Skin epidermis (tissue), 12 donors: ENCODE measurements around the gene UGT2A2.

Experiments
- H3K27ac ChIP-seq, 21 experiments: fragments of 200-600 bp; sonication (generic) in 11 of 21; one replicate each; pipeline ENCODE4 v1.5.0; 2020; ENCODE audit warnings: mild to moderate bottlenecking in 3 of 21, inconsistent platforms in 2 of 21, moderate library complexity in 2 of 21
- H3K4me3 ChIP-seq, 7 experiments: fragments of 200-600 bp; sonication (generic) in 2 of 7; one replicate each; pipeline ENCODE4 v1.5.0; 2020; ENCODE audit warnings: inconsistent platforms in 2 of 7, mild to moderate bottlenecking in 2 of 7, moderate library complexity in 1 of 7

UGT2A2 gene

DNA sequence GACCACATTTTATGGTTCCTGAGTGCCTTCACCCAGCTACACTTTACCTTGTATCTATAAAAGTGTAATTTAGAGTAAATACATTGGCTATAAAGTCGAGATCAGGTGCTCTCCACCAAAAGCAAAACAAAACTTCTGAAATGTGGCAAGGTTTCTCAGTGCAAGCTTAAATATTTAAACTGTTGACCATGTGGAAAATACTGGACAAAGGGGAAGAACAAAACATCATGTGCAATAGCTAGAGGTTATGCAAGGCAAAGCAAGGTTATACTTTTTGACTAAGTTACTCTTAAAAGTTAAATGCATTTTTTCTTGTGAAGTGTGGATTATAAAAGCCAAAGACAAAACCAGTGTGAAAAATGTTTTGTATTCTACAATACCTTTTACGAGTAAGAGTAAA lies 55.9 kb downstream of the UGT2A2 start:
- Histone ChIP-seq H3K4me3 (no peak overlapping the region), H3K27ac (no peak overlapping the region)

DNA sequence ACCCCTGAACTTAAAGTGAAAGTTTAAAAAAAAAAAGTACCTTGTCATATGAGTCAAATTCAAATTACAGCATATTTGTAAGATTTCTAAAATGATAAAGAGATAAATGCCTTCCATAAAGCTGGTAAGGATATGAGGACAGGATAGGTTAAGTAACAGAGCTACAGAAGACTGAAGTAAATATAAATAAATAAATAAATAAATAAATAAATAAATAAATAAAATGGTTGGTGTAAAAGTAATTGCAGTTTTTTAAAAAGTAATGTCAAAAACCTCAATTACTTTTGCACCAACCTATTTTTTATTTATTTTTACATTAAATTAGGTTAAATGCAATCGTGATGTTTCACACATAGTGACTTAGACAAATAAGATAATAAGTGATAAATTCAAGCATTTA lies 62.2 kb downstream of the UGT2A2 start:
- Histone ChIP-seq H3K27ac (no peak overlapping the region), H3K4me3 (no peak overlapping the region)

DNA sequence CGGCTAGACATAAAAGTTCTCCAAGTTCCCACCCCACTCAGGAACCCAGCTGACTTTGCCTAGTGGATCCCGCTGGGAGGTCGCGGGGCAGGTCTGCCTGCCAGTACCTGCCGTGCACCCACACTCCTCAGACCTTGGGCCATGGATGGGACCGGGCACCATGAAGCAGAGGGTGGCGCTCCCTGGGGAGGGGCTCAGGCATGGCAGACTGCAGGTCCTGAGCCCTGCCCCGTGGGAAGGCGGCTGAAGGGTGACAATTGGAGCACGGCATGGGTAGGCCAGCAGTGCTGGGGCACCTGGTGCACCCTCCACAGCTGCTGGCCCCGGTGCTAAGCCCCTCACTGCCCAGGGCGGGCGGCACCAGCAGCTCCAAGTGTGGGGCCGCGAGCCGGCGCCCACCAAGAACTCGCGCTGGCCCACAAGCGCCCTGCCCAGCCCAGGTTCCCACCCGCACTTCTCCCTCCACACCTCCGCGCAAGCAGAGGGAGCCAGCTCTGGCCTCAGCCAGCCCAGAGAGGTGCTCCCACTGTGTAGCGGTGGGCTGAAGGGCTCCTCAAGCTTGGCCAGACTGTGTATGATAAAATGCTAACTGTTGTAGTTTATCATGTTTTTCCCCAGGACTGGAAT lies 63.1 kb downstream of the UGT2A2 start:
- no peak overlapping the region for H3K4me3 ChIP-seq
- no peak overlapping the region for H3K27ac ChIP-seq

DNA sequence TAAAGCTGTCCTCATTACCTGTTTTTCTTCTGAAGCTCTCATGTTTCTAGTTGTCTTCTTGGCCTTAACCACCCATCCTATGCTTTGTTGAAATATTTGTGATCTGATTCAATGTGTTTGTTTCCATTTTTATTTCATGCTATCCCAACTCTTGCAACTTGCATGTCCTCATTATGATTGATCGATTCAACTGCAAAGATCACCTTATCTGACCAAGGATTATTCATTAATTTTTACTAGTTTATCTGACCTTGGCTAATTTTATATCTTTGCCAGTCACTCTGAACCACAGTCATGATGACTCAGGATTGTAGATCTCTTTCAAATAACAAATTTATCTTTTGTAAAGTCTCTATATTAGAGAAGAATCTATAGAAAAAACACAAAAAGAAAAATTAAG lies 70.7 kb downstream of the UGT2A2 start:
- H3K4me3 ChIP-seq = no peak overlapping the region
- no peak overlapping the region for H3K27ac ChIP-seq

DNA sequence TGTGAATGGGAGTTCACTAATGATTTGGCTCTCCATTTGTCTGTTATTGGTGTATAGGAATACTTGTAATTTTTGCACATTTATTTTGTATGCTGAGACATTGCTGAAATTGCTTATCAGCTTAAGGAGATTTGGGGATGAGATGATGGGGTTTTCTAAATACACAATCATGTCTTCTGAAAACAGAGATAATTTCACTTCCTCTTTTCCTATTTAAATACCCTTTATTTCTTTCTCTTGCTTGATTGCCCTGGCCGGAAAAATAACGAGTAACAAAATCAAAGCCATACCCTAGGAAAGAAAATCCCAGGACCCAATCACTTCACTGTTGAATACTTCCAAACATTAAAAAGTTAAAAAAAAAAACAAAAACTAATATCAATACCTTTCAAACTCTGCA lies 76.0 kb downstream of the UGT2A2 start:
- H3K27ac ChIP-seq = no peak overlapping the region
- no peak overlapping the region for H3K4me3 ChIP-seq

DNA sequence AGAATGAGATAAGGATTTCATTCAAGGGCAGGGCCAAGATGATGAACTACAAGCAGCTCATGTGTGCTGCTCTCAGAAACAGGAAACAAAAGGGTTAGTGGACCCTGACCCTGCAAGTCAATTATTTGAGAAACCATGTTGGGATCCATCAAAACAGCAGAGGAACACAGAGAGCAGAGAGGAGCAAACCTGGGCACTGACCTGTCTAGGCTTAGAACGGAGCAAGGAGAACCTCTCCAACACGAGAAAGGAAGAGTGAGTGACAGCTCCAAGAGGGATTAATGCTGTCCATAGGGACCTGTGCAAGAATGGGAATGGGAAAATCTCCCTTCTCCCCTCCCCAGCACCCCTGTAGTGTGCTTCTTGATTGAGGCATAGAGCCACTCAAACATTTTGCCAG lies 89.8 kb downstream of the UGT2A2 start:
- no peak overlapping the region for H3K27ac ChIP-seq
- H3K4me3 ChIP-seq = no peak overlapping the region

DNA sequence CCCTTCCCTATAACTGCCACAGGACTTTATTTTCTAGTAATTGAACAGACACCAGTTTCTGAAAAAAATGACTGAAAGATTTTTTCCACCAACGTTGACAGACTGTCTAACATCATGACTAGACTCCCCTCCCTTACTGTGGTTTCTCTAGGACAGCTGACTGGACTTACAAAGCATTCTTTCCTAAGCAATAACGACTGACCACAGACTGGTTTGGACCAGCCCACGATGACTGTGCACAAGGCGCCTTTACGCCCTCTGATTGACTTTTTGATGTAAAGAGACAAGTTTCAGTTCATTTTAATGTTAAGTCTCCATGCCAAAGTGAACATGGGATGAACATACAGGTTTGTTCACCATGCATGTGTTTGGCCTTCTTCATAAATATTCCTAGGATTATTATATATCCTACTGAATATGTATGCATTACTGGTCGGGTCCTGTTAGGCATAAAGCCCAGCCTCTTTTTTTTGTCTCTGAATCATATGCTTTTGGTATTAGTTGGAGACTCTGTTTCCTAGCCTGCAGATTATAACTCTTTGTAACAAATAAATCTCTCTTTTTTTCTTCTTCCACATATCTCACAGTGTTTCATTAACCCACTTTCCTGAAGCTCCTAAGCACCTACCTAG lies 93.2 kb downstream of the UGT2A2 start:
- H3K4me3 ChIP-seq = no peak overlapping the region
- no peak overlapping the region for H3K27ac ChIP-seq
